Neuron (in vitro differentiated cells): Measurements from ENCODE around the gene GPR21.

Experiments
- H2AFZ ChIP-seq: one replicate; pipeline ENCODE4 v1.6.1; 2013; ENCODE audit warnings: low read depth, mild to moderate bottlenecking, inconsistent platforms, low read length, moderate library complexity
- H3K27me3 ChIP-seq: one replicate; pipeline ENCODE4 v1.6.1; 2013; ENCODE audit warnings: low read length; ENCODE audit not compliant: insufficient read depth
- H3K36me3 ChIP-seq: one replicate; pipeline ENCODE4 v1.6.1; 2013; ENCODE audit warnings: low read length; ENCODE audit not compliant: insufficient read depth
- H3K4me1 ChIP-seq: one replicate; pipeline ENCODE4 v1.6.1; 2013; ENCODE audit warnings: low read length; ENCODE audit not compliant: insufficient read depth
- H3K4me3 ChIP-seq: 2 replicates; pipeline ENCODE4 v1.5.1; 2013; ENCODE audit warnings: mild to moderate bottlenecking, low read length, moderate library complexity
- H3K9me3 ChIP-seq: one replicate; pipeline ENCODE4 v1.6.1; 2013; ENCODE audit warnings: low read length

GPR21 gene

GRCh38 chr9:123033352-123033751 is at the start of gene GPR21:
TSS of gene GPR21 (plus strand) at chr9:123033667. CDS start at chr9:123034567, 900 bp downstream.
- Histone ChIP-seq H3K36me3 (peaks cover 18% of the 10 kb centered on the region), H3K4me1 (peaks cover 8% of the 10 kb centered on the region), H3K9me3 (no peaks in the 10 kb centered on the region), H2AFZ (no peak within 1 kb of the TSS), H3K4me3 (no peak within 1 kb of the TSS), H3K27me3 (no peaks in the 10 kb centered on the region)

GRCh38 chr9:122986010-122986409 is 47.5 kb upstream of the GPR21 start:
- no peak overlapping the region for H3K4me3 ChIP-seq

GRCh38 chr9:122988141-122988540 is 45.3 kb upstream of the GPR21 start:
- peaks cover 64% of the 10 kb centered on the region for H3K36me3 ChIP-seq

More at GRCh38 chr9:122986010-122986409, 47.5 kb upstream of the GPR21 start:
- Histone ChIP-seq H3K36me3 (peaks cover 62% of the 10 kb centered on the region), H3K9me3 (no peaks in the 10 kb centered on the region), H3K27me3 (no peaks in the 10 kb centered on the region), H3K4me1 (no peaks in the 10 kb centered on the region), H2AFZ (no peak overlapping the region)

GRCh38 chr9:122988920-122989621 is 44.4 kb upstream of the GPR21 start:
- Histone ChIP-seq H3K36me3 (peaks cover 58% of the 10 kb centered on the region), H2AFZ (no peak overlapping the region), H3K9me3 (no peaks in the 10 kb centered on the region), H3K27me3 (no peaks in the 10 kb centered on the region), H3K4me3 (no peak overlapping the region), H3K4me1 (no peaks in the 10 kb centered on the region)

More at GRCh38 chr9:122988141-122988540, 45.3 kb upstream of the GPR21 start:
- no peaks in the 10 kb centered on the region for H3K9me3 ChIP-seq
- H3K4me1 ChIP-seq, result no peaks in the 10 kb centered on the region
- no peak overlapping the region for H2AFZ ChIP-seq
- H3K4me3 ChIP-seq, result no peak overlapping the region
- H3K27me3 ChIP-seq, result no peaks in the 10 kb centered on the region

GRCh38 chr9:122991370-122991830 is 42.1 kb upstream of the GPR21 start:
- Histone ChIP-seq H3K36me3 (peaks cover 50% of the 10 kb centered on the region), H3K4me3 (no peak overlapping the region), H3K4me1 (no peaks in the 10 kb centered on the region), H2AFZ (no peak overlapping the region), H3K9me3 (no peaks in the 10 kb centered on the region), H3K27me3 (no peaks in the 10 kb centered on the region)

GRCh38 chr9:122996586-122996985 is 36.9 kb upstream of the GPR21 start:
- no peaks in the 10 kb centered on the region for H3K9me3 ChIP-seq
- no peaks in the 10 kb centered on the region for H3K4me1 ChIP-seq
- H3K36me3 ChIP-seq, result peaks cover 52% of the 10 kb centered on the region
- no peak overlapping the region for H3K4me3 ChIP-seq
- no peaks in the 10 kb centered on the region for H3K27me3 ChIP-seq
- H2AFZ ChIP-seq, result no peak overlapping the region

- Histone ChIP-seq H3K4me3 (no peak overlapping the region), H3K27me3 (no peaks in the 10 kb centered on the region), H3K9me3 (no peaks in the 10 kb centered on the region), H3K36me3 (peaks cover 58% of the 10 kb centered on the region), H3K4me1 (no peaks in the 10 kb centered on the region), H2AFZ (no peak overlapping the region)
Measured at GRCh38 chr9:122998448-122998847, 35.0 kb upstream of the GPR21 start.

- H3K4me3 ChIP-seq, result no peak overlapping the region
- H2AFZ ChIP-seq, result no peak overlapping the region
- no peaks in the 10 kb centered on the region for H3K4me1 ChIP-seq
- H3K27me3 ChIP-seq, result no peaks in the 10 kb centered on the region
- H3K36me3 ChIP-seq, result peaks cover 58% of the 10 kb centered on the region
- no peaks in the 10 kb centered on the region for H3K9me3 ChIP-seq
Measured at GRCh38 chr9:123000371-123001068, 32.9 kb upstream of the GPR21 start.

- Histone ChIP-seq H2AFZ (no peak overlapping the region), H3K27me3 (no peaks in the 10 kb centered on the region), H3K9me3 (no peaks in the 10 kb centered on the region), H3K36me3 (peaks cover 45% of the 10 kb centered on the region), H3K4me1 (no peaks in the 10 kb centered on the region), H3K4me3 (no peak overlapping the region)
Measured at GRCh38 chr9:123002754-123003153, 30.7 kb upstream of the GPR21 start.

- Histone ChIP-seq H3K36me3 (peaks cover 41% of the 10 kb centered on the region), H3K4me1 (no peaks in the 10 kb centered on the region), H3K4me3 (no peak overlapping the region), H3K9me3 (no peaks in the 10 kb centered on the region), H3K27me3 (no peaks in the 10 kb centered on the region), H2AFZ (no peak overlapping the region)
Measured at GRCh38 chr9:123003466-123003865, 30.0 kb upstream of the GPR21 start.

GRCh38 chr9:123005964-123006363 is 27.5 kb upstream of the GPR21 start:
- Histone ChIP-seq H3K4me1 (no peaks in the 10 kb centered on the region), H3K36me3 (peaks cover 45% of the 10 kb centered on the region), H3K9me3 (no peaks in the 10 kb centered on the region), H3K4me3 (no peak overlapping the region), H2AFZ (no peak overlapping the region), H3K27me3 (no peaks in the 10 kb centered on the region)

GRCh38 chr9:123007269-123007668 is 26.2 kb upstream of the GPR21 start:
- H3K4me1 ChIP-seq, result no peaks in the 10 kb centered on the region
- peaks cover 50% of the 10 kb centered on the region for H3K36me3 ChIP-seq
- H3K9me3 ChIP-seq, result no peaks in the 10 kb centered on the region
- no peaks in the 10 kb centered on the region for H3K27me3 ChIP-seq
- H2AFZ ChIP-seq, result no peak overlapping the region
- no peak overlapping the region for H3K4me3 ChIP-seq

GRCh38 chr9:123008909-123009308 is 24.6 kb upstream of the GPR21 start:
- Histone ChIP-seq H3K4me3 (no peak overlapping the region), H3K9me3 (no peaks in the 10 kb centered on the region), H2AFZ (no peak overlapping the region), H3K27me3 (no peaks in the 10 kb centered on the region), H3K4me1 (no peaks in the 10 kb centered on the region), H3K36me3 (peaks cover 57% of the 10 kb centered on the region)
